Islet precursor cell (in vitro differentiated cells): Measurements from ENCODE around the gene DDTL.
"Not testable (repeated sequence)": the region's sequence is repeated elsewhere in the genome, so short reads cannot be mapped to it uniquely, and the experiment has no call there.

ENCODE experiments used
- DNase-seq: peaks from one replicate; pipeline ENCODE4 v3.0.0-alpha.2; 2018

Gene DDTL

DNA sequence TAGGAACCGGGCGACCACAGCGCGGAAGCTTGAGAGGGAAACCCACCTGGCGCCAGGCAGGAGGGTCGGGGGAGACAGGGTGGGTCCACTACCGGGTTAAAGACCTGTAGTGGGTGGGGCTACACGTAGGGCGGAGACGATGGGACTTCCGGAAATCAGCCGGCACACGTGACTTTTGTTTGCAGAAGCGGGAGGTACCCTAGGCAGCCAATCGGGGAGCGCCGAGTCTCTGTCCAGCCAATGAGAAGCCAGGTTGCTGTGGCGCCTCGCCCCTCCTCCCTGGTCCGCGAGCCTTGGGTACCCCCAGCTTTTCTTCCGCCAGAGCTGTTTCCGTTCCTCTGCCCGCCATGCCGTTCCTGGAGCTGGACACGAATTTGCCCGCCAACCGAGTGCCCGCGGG, at the start of gene DDTL:
TSS of gene DDTL (plus strand) at position 321 of the 400 bp plus-strand sequence. CDS start at position 348, 27 bp downstream.
- DNase-seq = not testable (repeated sequence)

DNA sequence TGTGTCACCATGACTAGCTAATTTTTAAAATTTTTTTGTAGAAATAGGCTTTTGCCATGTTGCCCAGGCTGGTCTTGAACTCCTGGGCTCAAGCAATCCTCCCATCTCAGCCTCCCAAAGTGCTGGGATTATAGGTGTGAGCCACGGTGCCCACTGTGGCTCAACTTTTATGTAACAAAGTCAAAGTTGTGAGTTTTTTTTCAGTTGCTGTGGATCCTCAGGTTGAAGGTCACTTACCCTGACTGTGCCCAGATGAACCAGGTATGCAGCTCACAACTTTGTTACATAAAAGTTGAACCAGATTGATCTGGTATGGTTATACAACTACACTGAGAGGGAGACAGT, 46.4 kb upstream of the DDTL start:
- peak; percentile 7 for DNase-seq

DNA sequence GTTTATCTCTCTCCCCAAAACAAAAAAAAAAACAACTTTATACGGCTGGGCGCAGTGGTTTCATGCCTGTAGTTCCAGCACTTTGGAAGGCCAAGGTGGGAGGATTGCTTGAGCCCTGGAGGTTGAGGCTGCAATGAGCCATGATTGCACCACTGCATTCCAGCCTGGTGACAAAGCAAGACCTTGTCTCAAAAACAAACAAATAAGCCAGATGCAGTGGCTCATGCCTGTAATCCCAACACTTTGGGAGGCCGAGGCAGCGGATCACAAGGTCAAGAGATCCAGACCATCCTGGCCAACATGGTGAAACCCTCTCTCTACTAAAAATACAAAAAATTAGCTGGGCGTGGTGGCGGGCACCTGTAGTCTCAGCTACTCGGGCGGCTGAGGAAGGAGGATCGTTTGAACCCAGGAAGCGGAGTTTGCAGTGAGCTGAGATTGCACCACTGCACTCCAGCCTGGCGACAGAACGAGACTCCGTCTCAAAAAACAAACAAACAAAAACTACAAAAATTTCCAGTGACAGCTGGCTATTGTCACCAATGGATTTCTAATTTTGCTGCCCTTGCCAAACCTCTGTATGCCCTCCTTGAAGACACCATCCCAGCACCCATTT, 45.0 kb upstream of the DDTL start:
- DNase-seq = peak; percentile 81

DNA sequence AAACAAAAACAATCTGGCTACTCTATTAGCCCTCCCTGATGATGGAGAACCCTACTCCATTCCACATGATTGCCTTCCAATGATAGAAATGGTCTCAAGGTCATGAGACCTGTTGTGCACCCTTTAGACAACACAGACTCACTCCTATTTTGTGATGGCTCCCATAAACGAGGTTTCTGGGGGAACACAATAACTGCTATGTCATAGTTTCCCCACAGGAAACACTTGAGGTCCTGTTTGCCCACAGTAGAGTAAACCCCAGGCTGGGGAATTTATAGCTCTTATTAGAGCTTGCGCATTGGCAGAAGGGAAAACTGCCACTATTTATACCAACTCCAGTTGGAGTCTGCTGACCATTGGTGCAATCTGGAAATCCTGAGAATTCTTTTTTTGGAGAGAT, 43.8 kb upstream of the DDTL start:
- DNase-seq = no peak

DNA sequence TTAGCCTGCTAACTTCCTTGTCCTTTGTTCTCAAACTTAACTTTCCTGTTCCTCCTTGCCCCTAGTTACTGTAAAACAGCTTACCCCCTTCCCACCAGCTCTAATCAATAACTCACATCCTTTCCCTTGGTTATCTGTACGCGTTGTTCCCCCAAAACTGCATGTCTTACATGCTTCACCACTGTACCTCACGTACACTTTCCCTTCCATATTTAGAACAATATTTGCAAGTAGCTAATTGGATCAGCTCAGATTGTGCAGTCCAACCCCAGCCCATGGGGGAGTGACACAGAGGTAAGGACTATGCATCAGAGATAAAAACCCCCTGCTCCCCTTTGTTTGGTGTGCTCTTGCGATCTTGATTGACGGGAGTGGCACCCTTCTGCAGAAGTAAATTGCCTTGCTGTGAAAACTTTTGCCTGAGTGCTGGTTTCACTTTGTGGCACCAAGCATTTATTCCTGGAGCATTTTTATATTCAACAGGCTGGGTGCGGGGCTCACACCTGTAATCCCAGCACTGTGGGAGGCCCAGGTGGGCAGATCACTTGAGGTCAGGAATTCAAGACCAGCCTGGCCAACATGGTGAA, 41.6 kb upstream of the DDTL start:
- DNase-seq = no peak

DNA sequence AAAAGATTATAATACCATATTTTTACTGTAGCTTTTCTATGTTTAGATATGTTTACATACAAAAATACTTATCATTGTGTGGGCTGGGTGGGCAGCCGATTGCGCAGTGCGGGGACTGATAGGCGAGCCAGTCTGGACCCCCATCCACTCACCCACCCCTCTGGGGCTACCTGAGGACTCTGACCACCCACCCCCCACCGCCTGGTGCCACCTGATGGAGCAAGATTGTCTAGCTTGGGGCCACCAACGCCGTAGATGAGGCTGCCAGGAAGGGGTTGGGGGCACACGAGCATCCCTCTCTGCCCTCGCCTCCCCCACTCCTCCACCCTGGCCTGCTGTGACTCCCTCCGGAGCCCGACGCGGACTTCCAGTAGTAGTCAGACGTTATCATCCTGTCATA, 40.1 kb upstream of the DDTL start:
- no peak for DNase-seq

DNA sequence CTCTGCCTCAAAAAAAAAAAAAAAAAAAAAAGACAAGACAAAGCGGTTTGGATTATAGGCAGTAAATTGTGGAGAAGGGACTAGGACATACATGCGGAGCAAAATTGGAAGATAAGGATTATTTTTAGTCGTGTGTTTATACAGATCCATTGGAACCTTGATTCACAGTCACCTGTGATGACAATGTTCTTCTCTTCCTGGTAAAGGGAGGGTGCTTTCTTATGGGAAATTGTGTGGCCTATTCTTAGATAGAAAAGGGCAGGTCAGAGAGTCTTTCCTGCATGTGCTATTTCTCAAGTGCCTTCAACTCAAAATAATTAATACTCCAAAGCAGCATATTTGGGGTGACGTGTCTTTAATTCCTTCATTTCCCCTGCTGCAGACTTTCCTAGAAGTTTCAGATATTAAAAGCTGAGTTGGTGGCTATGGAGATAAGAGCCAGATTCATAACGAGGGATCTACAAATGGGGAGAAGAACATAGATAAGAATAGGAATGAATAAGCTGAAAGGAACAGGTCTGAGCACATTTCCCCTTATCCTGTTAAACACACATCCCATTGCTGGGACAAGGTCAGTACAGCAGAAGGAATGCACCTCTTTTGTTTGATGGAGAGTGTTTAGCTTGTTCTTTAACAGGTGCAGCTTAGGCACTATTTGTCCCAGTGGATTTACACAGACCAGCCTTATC, 28.2 kb upstream of the DDTL start:
- DNase-seq = no peak

DNA sequence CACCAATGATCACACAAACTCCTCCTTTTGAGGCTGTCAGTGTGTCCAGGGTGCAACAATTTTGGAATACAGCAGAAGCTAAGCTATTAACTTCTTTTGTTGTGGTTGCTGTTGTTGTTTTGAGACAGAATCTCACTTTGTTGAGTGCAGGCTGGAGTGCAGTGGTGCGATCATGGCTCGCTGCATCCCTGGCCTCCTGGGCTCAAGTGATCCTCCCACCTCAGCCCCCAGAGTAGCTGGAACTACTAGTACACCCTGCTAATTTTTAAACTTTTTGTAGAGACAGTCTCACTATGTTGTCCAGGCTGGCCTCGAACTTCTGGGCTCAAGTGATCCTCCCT, 27.7 kb upstream of the DDTL start:
- DNase-seq = no peak

DNA sequence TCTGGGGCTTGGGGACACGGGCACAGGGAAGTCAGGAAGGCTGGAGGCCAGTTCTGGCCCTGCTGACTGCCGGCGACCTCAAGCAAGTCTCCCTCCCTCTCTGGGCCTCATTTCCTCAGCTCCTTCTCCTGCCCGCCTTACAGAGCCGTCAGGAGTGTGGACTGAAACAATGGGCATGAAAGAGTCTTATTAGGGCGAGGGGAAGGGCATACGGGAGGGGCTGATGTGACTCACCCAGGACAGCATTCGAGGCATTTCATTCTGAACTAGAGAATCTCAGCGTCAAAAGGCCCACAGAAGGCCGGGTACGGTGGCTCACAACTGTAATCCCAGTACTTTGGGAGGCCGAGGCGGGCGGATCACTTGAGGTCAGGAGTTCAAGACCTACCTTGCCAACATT, 26.5 kb upstream of the DDTL start:
- DNase-seq = not testable (repeated sequence)

DNA sequence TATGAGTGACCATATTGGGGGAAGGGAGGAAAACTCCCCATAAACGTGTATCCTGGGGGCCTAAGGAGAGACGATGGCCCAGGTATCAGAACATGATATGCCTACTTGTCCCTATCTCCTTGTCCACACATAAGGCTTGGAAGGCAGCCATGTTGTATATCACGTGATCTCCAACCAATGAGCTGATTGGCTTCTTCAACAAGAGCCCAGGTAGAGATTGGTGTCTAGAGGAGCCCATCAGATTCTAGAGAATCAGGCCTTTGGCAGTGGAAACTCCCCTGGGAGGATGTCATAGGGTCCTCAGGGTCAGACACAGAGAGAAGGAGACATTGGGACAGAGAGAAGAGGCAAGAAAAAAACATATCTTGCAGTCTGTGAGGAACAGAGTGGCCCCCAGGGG, 19.3 kb upstream of the DDTL start:
- DNase-seq = not testable (repeated sequence)

DNA sequence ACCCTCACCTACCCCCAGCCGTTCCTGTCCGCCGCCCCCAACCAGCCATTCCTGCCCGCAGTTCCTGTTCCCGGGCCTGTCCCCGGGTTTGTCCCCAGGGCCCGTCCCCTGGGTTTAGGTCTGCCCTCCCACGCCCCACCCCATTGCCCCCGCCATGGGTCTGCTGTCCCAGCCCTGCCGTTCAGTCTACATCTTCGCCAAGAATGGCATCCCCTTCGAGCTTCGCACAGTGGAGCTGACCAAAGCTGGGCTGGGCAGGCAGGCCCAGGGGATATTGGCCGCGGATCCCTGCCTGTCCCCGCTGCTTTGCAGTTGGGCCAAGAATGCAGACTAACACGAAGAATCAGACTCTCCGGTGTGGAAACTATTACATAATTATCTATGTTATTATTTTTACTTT, 16.9 kb upstream of the DDTL start:
- not testable (repeated sequence) for DNase-seq

DNA sequence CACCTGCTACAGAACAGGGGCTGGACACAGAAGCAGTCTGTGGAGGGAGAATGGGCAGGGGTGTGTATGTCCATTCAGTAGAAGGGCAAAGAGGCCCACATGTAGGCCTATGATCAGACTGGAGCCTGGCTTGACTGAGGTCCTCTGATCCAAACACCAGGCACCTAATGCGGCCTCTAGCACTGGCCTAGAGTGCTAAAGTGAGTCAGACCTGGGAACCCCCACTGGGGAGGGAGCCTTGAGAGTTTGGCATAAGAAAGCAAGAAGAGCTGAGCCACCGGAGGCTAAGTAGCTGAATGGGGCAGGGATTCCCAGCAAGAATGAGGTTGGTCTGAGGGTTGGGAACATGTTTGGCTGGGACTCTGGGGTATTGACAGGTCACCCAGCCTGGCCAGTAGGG, 15.3 kb upstream of the DDTL start:
- not testable (repeated sequence) for DNase-seq

DNA sequence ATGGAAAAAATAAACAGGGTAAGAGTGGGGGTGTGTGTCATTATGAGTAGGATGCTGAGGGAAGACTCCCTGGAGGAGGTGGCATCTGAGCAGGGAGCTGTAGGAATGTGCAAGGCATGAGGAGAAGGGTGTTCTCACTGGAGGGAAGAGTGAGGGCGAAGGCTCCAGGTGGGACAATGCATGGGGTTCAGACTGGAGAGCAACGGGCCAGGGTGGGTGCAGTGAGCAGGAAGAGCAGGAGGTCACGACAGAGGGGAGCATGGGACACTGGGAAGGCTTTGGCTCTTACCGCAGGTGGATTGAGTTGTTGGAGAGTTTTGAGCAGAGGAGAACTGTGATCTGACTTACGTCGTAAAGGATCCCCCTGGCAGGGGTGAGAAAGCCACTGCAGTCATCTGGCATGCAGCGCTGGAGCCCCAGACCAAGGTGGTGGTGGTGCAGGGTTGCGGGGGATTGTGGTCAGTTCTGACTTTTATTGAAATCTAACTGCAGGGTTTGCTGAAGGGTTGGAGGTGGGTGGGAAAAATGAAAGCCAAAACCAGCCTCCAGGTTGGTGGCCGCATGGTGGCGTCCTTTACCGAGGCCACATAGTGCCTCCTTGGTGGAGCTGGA, 13.8 kb upstream of the DDTL start:
- not testable (repeated sequence) for DNase-seq

DNA sequence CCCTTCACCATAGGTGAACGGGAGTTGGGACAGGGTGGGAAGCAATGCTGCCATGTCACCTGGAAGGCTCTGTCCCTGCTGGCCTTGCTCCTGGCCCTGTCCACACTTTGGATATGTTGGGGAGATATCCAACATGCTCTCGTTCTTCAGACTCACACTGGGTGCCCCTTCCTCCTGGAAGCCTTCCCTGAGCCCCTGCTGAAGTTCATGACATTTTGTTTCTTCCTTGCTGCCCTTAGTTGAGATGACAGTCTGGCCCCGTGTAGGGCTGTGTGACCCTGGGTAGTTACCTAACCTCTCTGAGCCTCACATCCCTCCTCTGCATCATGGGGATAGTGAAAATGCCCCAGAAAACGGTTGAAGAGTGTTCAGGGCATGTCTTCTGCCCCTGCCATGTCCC, 13.2 kb upstream of the DDTL start:
- DNase-seq = not testable (repeated sequence)

DNA sequence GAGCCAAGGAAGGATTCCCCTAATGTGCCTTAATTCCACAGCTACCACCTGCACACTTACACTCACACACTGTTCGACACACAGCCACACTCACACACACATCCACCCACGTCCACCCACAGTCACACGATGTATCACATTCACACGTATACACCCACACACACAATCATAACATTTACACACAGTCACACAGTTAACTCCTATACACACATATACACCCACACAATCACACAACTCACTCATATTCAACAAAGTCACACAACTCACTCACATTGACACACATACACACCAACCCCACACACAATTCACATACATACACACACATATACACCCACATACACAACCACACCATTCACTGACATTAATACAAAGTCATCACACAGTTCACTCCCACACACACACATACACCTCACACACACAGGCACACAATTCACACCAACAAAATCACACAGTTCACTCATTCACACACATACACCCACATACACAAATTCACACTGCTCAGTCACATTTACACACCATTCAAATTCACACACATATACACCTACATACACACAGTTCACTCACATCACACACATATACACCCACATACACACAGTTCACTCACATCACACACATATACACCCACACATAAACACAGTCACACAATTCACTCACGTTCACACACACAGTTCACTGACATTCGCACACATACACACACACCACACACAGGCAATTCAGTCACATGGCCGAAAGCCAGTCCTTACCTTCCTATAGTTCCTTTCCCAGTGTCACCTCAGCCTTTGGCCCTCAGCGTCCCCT, 12.3 kb upstream of the DDTL start:
- DNase-seq = not testable (repeated sequence)

DNA sequence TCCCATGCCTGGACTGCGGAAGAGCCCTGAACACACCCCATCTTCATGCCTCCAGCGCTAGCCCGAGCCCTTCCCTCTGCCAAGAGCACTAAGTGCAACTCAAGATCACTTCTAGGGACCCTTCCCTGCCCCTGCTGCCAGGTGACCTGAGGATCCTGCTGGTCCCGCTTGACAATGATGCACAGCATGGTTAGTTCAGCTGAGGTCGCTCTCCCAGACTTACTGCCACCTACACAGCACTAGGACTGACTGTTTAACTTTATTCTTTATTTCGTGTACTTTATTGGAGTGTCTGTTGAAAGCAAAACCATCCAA, 11.7 kb upstream of the DDTL start:
- DNase-seq = not testable (repeated sequence)

DNA sequence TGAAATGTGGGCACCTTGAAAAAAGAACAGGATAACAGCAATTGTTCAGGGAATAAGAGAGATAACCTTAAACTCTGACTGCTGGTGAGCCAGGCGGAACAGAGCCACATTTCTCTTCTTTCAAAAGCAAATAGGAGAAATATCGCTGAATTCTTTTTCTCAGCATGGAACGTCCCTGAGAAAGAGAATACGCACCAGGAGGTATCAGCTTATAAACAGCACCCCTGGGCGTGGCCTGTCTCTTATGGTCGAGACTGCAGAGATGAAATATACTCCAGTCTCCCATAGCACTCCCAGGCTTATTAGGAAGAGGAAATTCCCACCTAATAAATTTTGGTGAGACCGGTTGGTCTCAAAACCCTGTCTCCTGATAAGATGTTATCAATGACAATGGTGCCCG, 10.8 kb upstream of the DDTL start:
- not testable (repeated sequence) for DNase-seq

DNA sequence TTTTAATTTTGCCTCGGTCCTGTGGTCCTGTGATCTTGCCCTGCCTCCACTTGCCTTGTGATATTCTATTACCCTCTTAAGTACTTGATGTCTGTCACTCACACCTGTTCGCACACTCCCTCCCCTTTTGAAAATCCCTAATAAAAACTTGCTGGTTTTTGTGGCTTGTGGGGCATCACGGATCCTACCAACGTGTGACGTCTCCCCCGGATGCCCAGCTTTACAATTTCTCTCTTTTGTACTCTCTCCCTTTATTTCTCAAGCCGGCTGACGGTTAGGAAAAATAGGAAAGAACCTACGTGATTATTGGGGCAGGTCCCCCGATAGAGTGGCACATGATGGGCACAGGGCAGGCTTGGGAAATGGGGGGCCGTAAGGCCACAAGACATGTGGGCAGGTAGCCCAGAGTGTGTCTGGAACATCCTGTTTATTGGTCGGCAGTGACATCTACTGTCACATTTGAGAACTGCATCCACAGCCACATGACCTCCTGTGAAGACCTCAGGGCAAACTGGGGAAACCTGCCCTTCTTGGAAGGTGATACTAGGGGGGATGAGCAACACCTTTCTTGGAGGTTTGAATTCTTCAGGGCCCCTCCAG, 10.3 kb upstream of the DDTL start:
- DNase-seq = peak; percentile 84

DNA sequence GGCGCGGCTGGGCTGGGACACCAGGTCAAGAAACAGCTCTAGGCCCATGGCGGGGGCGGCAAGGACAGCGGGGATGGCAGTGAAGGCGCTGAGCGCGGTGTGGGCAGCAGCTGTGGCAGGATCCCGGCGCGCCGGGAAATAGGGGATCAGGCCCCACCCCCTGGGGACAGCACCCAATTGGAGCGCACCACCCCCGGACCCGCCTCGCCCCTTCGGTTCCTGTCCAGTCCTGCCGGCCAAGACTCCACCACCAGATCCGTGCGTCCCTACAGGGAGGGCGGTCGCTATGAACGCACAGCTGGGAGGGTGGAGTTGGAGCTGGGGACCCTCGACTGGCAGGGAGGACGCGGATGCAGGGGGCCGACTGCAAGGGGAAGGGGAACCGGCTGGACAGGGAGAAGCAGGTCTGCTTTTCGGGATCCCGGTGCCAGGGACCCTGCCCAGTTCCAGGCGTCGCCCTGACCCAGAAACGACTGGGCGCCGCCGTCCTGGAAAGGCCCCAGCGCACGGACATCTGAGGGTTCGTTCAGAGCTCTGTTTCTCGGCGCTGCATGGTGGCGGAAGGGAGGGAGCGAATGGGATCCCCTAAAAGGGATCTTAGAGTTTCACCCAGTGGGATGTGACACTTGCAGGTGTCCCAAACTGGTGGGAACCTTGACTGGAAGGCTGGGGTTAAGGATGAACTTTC, 5.5 kb upstream of the DDTL start, which contains the start of gene GSTT2B:
TSS of gene GSTT2B (minus strand) at position 112 of the 688 bp plus-strand sequence. CDS start at position 48, 64 bp downstream.
- not testable (repeated sequence) for DNase-seq

DNA sequence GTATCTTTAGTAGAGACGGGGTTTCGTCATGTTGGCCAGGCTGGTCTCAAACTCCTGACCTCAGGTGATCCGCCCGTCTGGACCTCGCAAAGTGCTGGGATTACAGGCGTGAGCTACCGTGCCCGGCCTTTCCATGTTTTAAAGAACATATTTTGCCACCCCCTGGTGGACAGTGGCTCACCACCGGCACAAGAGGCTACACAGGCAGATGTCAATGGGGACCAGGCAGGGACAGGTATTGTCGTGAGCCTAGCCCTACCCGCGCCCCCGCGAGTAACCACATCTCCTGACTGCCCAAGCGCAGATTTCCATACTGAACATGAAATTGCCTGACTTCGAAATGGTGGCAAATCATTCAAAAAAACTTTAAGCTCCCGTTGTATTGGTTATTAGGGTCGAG, 594 bp upstream of the DDTL start:
- not testable (repeated sequence) for DNase-seq

DNA sequence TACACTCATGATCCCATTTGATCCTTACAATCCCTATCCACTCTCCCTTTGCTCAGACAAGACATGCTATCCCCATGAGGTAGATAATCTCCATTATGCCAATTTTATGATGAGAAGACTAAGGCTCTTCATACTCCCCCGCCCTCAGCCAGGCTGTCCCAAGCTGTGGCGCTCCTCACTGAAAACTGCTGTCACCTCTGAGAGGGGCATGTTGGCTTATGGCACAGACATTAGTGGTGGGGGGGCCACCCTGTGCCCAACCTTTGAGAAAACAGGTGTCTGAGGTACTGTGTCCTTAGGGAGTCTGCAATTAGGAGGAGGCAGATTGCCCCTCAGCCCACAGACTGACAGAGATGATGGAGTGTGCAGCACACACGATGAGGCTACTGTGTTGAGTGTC, 2.4 kb downstream of the DDTL start:
- DNase-seq = no peak

DNA sequence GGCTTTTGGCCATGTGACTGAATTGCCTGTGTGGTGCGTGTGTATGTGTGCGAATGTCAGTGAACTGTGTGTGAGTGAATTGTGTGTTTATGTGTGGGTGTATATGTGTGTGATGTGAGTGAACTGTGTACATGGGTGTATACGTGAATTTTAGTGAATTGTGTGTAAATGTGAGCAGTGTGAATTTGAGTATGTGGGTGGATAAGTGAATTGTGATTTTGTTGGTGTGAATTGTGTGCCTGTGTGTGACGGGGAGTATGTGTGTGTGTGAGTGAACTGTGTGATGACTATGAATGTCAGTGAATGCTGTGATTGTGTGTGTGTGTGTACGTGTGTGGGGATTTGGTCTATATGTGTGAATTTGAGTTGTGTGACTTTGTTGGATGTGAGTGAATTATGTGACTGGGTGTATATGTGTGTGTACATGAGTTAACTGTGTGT, 3.5 kb downstream of the DDTL start:
- no peak for DNase-seq
